HepG2 (cell line): ENCODE data around the gene RNASE8. TPM values are rescaled to one million over a fixed set of nuclear protein-coding genes. Genes with fewer than 3 reads are reported as not detected.
A peak's percentile ranks its signal among the peaks of the same experiment; 100 is the strongest.

Experiments used
- AKAP8 ChIP-seq: sonication (generic); formaldehyde crosslinking; IDR thresholded peaks from 2 replicates; pipeline ENCODE4 v1.5.1; 2020; ENCODE audit warnings: mild to moderate bottlenecking, missing genetic modification reagents
- ATRX ChIP-seq: sonication (generic); formaldehyde crosslinking; IDR thresholded peaks from 2 replicates; pipeline ENCODE4 v1.4.0; 2020; ENCODE audit warnings: missing genetic modification reagents, borderline replicate concordance
- BHLHE40 ChIP-seq: IDR thresholded peaks from 2 replicates; pipeline ENCODE4 v1.6.1; 2011; ENCODE audit warnings: low read length, improper control_type of control experiment
- DDIT3 ChIP-seq: sonication (generic); formaldehyde crosslinking; IDR thresholded peaks from 2 replicates; pipeline ENCODE4 v1.4.0; 2020; ENCODE audit warnings: mild to moderate bottlenecking, missing genetic modification reagents
- FOXP4 ChIP-seq: sonication (generic); formaldehyde crosslinking; IDR thresholded peaks from 2 replicates; pipeline ENCODE4 v1.4.0; 2020; ENCODE audit warnings: missing genetic modification reagents
- GABPB1 ChIP-seq: IDR thresholded peaks from 2 replicates; pipeline ENCODE4 v1.6.1; 2016; ENCODE audit warnings: mild to moderate bottlenecking, missing genetic modification reagents, moderate library complexity, missing compliant biosample characterization
- IRF2 ChIP-seq: IDR thresholded peaks from 2 replicates; pipeline ENCODE4 v1.6.1; 2018; ENCODE audit warnings: missing genetic modification reagents, missing compliant biosample characterization
- NR3C1 ChIP-seq: sonication (generic); formaldehyde crosslinking; IDR thresholded peaks from 2 replicates; pipeline ENCODE4 v1.4.0; 2020; ENCODE audit warnings: missing genetic modification reagents
- RBM22 ChIP-seq: fragments of 200-400 bp; formaldehyde crosslinking; optimal IDR thresholded peaks from 2 replicates; pipeline ENCODE3; 2017; ENCODE audit warnings: mild to moderate bottlenecking, low read length, moderate library complexity
- SAP130 ChIP-seq: IDR thresholded peaks from 2 replicates; pipeline ENCODE4 v1.6.1; 2016; ENCODE audit warnings: low read depth
- SMAD3 ChIP-seq: sonication (generic); formaldehyde crosslinking; IDR thresholded peaks from 2 replicates; pipeline ENCODE4 v1.4.0; 2020; ENCODE audit warnings: missing genetic modification reagents
- SP4 ChIP-seq: sonication (generic); formaldehyde crosslinking; IDR thresholded peaks from 2 replicates; pipeline ENCODE4 v1.8.1; 2023; ENCODE audit warnings: mild to moderate bottlenecking, missing genetic modification reagents
- TRAFD1 ChIP-seq: sonication (generic); formaldehyde crosslinking; IDR thresholded peaks from 2 replicates; pipeline ENCODE4 v1.5.1; 2020; ENCODE audit warnings: missing genetic modification reagents, mild to moderate bottlenecking, borderline replicate concordance
- YY1 ChIP-seq: IDR thresholded peaks from 2 replicates; pipeline ENCODE4 v1.6.1; 2011; ENCODE audit warnings: low read length, low read depth, moderate library complexity, mild to moderate bottlenecking; ENCODE audit not compliant: insufficient read depth, insufficient replicate concordance
- ZFP37 ChIP-seq: sonication (generic); formaldehyde crosslinking; IDR thresholded peaks from 2 replicates; pipeline ENCODE4 v1.4.0; 2020; ENCODE audit warnings: missing genetic modification reagents, borderline replicate concordance
- ZNF17 ChIP-seq: sonication (generic); formaldehyde crosslinking; IDR thresholded peaks from 2 replicates; pipeline ENCODE4 v1.5.0; 2020; ENCODE audit warnings: mild to moderate bottlenecking, missing genetic modification reagents
- ZNF263 ChIP-seq: sonication (generic); formaldehyde crosslinking; IDR thresholded peaks from 2 replicates; pipeline ENCODE4 v1.4.0; 2020; ENCODE audit warnings: missing genetic modification reagents
- ZNF557 ChIP-seq: sonication (generic); formaldehyde crosslinking; IDR thresholded peaks from 2 replicates; pipeline ENCODE4 v1.4.0; 2020; ENCODE audit warnings: missing genetic modification reagents
- ZNF597 ChIP-seq: sonication (generic); formaldehyde crosslinking; IDR thresholded peaks from 2 replicates; pipeline ENCODE4 v1.5.0; 2020; ENCODE audit warnings: missing genetic modification reagents
- ZNF670 ChIP-seq: sonication (generic); formaldehyde crosslinking; IDR thresholded peaks from 2 replicates; pipeline ENCODE4 v1.8.0; 2022; ENCODE audit warnings: mild to moderate bottlenecking, missing genetic modification reagents, borderline replicate concordance
- polyA plus RNA-seq, 8 experiments: library from polyadenylated mRNA; depleted of rRNA in 3 of 8; stranded (reverse) in 7 of 8; unstranded in 1 of 8; fragments of >200 nt; fragmentation: Illumina TruSeq in 4 of 8; extraction: Trizol in 4 of 8; gene quantifications; 2 replicates each; pipeline versions ENCODE4 v1.2.1 to v1.2.3, GENCODE V29; 2011 to 2016; ENCODE audit warnings: low read depth in 4 of 8, missing spikeins in 1 of 8, mixed read lengths in 1 of 8; ENCODE audit not compliant: insufficient read depth in 1 of 8
- total RNA-seq, 5 experiments: library from RNA; depleted of rRNA; stranded (reverse); fragments of >200 nt; fragmentation: Illumina TruSeq; extraction: Trizol; gene quantifications; 2 replicates each; pipeline ENCODE4 v1.2.3, GENCODE V29; 2016; ENCODE audit warnings: low read depth in 1 of 5
- TF ChIP-seq, protein P1 (sequence below): sonication (generic); formaldehyde crosslinking; IDR thresholded peaks from 2 replicates; pipeline ENCODE4 v1.5.0; 2020; ENCODE audit warnings: missing genetic modification reagents
- TF ChIP-seq, protein P2 (sequence below): sonication (generic); formaldehyde crosslinking; IDR thresholded peaks from 2 replicates; pipeline ENCODE4 v1.8.1; 2022; ENCODE audit warnings: mild to moderate bottlenecking, missing genetic modification reagents
- TF ChIP-seq, protein P3 (sequence below): sonication (generic); formaldehyde crosslinking; IDR thresholded peaks from 2 replicates; pipeline ENCODE4 v1.5.0; 2020; ENCODE audit warnings: missing genetic modification reagents, mild to moderate bottlenecking, borderline replicate concordance

Gene RNASE8
- total and polyA plus RNA-seq, 2 of the 13 experiments (the other 11 are each of a cell fraction or from before 2014, with no cell fraction given) = not detected

GRCh38 chr14:21055432-21056117 lies 2.0 kb upstream of the RNASE8 start (continued):
- TF ChIP-seq SP4 (no peak), ZFP37 (CRISPR knock-in tag) (no peak; the same call in 1 of the 2 replicates), IRF2 (CRISPR knock-in tag) (peak; percentile 68), AKAP8 (no peak), DDIT3 (CRISPR knock-in tag) (no peak), SAP130 (CRISPR knock-in tag) (peak; percentile 95), ZNF17 (CRISPR knock-in tag) (no peak), YY1 (peak; percentile 26), BHLHE40 (no peak), GABPB1 (CRISPR knock-in tag) (peak; percentile 56; the same call in 1 of the 2 replicates), ZNF557 (no peak), ZNF670 (CRISPR knock-in tag) (no peak), ATRX (no peak; the same call in 1 of the 2 replicates), RBM22 (no peak), SMAD3 (CRISPR knock-in tag) (peak; percentile 37; the same call in 1 of the 2 replicates), ZNF263 (CRISPR knock-in tag) (peak; percentile 99), FOXP4 (peak; percentile 97), TRAFD1 (CRISPR knock-in tag) (no peak), NR3C1 (no peak), ZNF597 (CRISPR knock-in tag) (no peak)
- TF ChIP-seq, protein P1, sequence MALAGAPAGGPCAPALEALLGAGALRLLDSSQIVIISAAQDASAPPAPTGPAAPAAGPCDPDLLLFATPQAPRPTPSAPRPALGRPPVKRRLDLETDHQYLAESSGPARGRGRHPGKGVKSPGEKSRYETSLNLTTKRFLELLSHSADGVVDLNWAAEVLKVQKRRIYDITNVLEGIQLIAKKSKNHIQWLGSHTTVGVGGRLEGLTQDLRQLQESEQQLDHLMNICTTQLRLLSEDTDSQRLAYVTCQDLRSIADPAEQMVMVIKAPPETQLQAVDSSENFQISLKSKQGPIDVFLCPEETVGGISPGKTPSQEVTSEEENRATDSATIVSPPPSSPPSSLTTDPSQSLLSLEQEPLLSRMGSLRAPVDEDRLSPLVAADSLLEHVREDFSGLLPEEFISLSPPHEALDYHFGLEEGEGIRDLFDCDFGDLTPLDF (CRISPR knock-in tag) = peak; percentile 65; the same call in 1 of the 2 replicates
- TF ChIP-seq, protein P2, sequence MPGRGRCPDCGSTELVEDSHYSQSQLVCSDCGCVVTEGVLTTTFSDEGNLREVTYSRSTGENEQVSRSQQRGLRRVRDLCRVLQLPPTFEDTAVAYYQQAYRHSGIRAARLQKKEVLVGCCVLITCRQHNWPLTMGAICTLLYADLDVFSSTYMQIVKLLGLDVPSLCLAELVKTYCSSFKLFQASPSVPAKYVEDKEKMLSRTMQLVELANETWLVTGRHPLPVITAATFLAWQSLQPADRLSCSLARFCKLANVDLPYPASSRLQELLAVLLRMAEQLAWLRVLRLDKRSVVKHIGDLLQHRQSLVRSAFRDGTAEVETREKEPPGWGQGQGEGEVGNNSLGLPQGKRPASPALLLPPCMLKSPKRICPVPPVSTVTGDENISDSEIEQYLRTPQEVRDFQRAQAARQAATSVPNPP (CRISPR knock-in tag) = peak; percentile 59; the same call in 1 of the 2 replicates
- TF ChIP-seq, protein P3, sequence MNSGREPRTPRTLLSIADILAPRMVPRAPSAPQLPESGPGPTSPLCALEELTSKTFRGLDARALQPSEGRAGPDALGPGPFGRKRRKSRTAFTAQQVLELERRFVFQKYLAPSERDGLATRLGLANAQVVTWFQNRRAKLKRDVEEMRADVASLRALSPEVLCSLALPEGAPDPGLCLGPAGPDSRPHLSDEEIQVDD (CRISPR knock-in tag) = no peak
